A673 (cell line): ENCODE data around the gene SLC24A4.

Experiments
- CTCF ChIP-seq: fragments of 300-800, 200-600 bp; sonication (generic); conservative IDR thresholded peaks from 2 replicates; pipeline ENCODE4 v1.5.1; 2017; ENCODE audit warnings: low read depth, mild to moderate bottlenecking, antibody characterized with exemption, low read length, moderate library complexity, mixed read lengths
- EZH2 ChIP-seq: fragments of 200-600 bp; sonication (generic); IDR thresholded peaks from 2 replicates; pipeline ENCODE4 v1.6.1; 2017; ENCODE audit warnings: borderline replicate concordance, low read depth, mild to moderate bottlenecking, mixed read lengths, antibody characterized with exemption, low read length; ENCODE audit not compliant: poor library complexity, severe bottlenecking

GRCh38 chr14:92316176-92316575, 6.8 kb upstream of the SLC24A4 start:
- no peak for TF ChIP-seq CTCF
- TF ChIP-seq EZH2, result no peak
